ENCODE measurements around the gene CDKN2A. TPM values are rescaled to one million over a fixed set of nuclear protein-coding genes. Genes with fewer than 3 reads are reported as not detected.

The CDKN2A gene
- total and polyA plus RNA-seq, 2 donors (not counting 1 experiment from before 2014, with no cell fraction given): 6.4 to 11.7 TPM

GRCh38 chr9:22031655-22032411, 37.6 kb upstream of the CDKN2A start:
- Mint-ChIP-seq H3K27me3 (no peaks in the 10 kb centered on the region), H3K9me3 (ENCODE audit: insufficient read depth) (no peaks in the 10 kb centered on the region), H3K4me1 (peaks cover 8% of the 10 kb centered on the region), H3K27ac (no peak overlapping the region), H3K4me3 (no peak overlapping the region)
- no peaks in the 10 kb centered on the region for H3K36me3 ChIP-seq (replicated peaks in 1 of 2; ENCODE audit: control extremely low read depth in 1 of 2, control insufficient read depth in 1 of 2, extremely low read depth in 1 of 2, insufficient read depth in 2 of 2, low read length in 1 of 2)
- H3K9me3 ChIP-seq (ENCODE audit: control extremely low read depth in 1 of 3, control insufficient read depth in 2 of 3, insufficient read depth in 1 of 3, low read length in 2 of 3): no peaks in the 10 kb centered on the region
- H3K27ac ChIP-seq (ENCODE audit: low read length in 2 of 2): no peak overlapping the region
- ATAC-seq (ENCODE audit: low read depth) (no peak), DNase-seq (no peak)
- H3K4me1 ChIP-seq (ENCODE audit: control insufficient read depth in 2 of 2, insufficient read depth in 2 of 2, low read length in 2 of 2): peaks cover 3 to 6% of the 10 kb centered on the region in 2 donors
- no peaks in the 10 kb centered on the region for H3K79me2 ChIP-seq (ENCODE audit: control insufficient read depth, insufficient read depth, low read length)
- H4K20me1 ChIP-seq (ENCODE audit: control insufficient read depth, insufficient read depth, low read length, poor library complexity, severe bottlenecking): no peaks in the 10 kb centered on the region
- H3K4me2 ChIP-seq (replicated peaks; ENCODE audit: low read depth, low read length, poor library complexity, severe bottlenecking): no peak overlapping the region
- WGBS (ENCODE audit: insufficient coverage): no CpG with 5 or more reads among the region's 4 CpGs
- intact Hi-C loops (cut with micrococcal nuclease): no loop called here
- POLR2A ChIA-PET: no interaction called here
- CTCF ChIA-PET: interaction anchor here (1.0 to 4.0 kb wide), 3 partner anchors 23 to 219 kb away, joined by 4 to 18 read pairs (median 8); partner anchors contain the start of gene CDKN2B
- no peaks in the 10 kb centered on the region for H3K27me3 ChIP-seq (replicated peaks in 1 of 4; ENCODE audit: control extremely low read depth in 1 of 4, control insufficient read depth in 3 of 4, insufficient read depth in 4 of 4, low read length in 3 of 4)
- no peak overlapping the region for H3K9ac ChIP-seq (ENCODE audit: low read length)
- no peak overlapping the region for H3K4me3 ChIP-seq (ENCODE audit: control extremely low read depth in 1 of 5, extremely low read depth in 1 of 5, insufficient read depth in 1 of 5, low read depth in 2 of 5, low read length in 4 of 5)
- H2AFZ ChIP-seq (ENCODE audit: insufficient read depth, low read depth, low read length, poor library complexity, severe bottlenecking): no peak overlapping the region
- TF ChIP-seq EZH2 (IDR thresholded peaks at IDR 0.05; ENCODE audit: borderline replicate concordance, insufficient read depth, low read depth, low read length, poor library complexity, severe bottlenecking): no peak
- TF ChIP-seq CTCF (IDR thresholded peaks at IDR 0.05): no peak

- no peak overlapping the region for H3K9ac ChIP-seq (ENCODE audit: low read length)
- peak; percentile 53 for ATAC-seq (ENCODE audit: low read depth)
- H3K36me3 ChIP-seq (replicated peaks in 1 of 2; ENCODE audit: control extremely low read depth in 1 of 2, control insufficient read depth in 1 of 2, extremely low read depth in 1 of 2, insufficient read depth in 2 of 2, low read length in 1 of 2): no peaks in the 10 kb centered on the region
- no peak overlapping the region for H3K4me2 ChIP-seq (replicated peaks; ENCODE audit: low read depth, low read length, poor library complexity, severe bottlenecking)
- CTCF ChIA-PET: interaction anchor here (3.0 to 4.0 kb wide), 2 partner anchors 21 to 217 kb away, joined by 8 to 18 read pairs; partner anchors contain the start of gene CDKN2B
- H3K27ac Mint-ChIP-seq: no peak overlapping the region
- no peak overlapping the region for H3K4me3 ChIP-seq (ENCODE audit: control extremely low read depth in 1 of 5, extremely low read depth in 1 of 5, insufficient read depth in 1 of 5, low read depth in 2 of 5, low read length in 4 of 5)
- no CpG with 5 or more reads among the region's 1 CpG for WGBS (ENCODE audit: insufficient coverage)
- H3K4me3 Mint-ChIP-seq: no peak overlapping the region
- no peaks in the 10 kb centered on the region for H3K9me3 Mint-ChIP-seq (ENCODE audit: insufficient read depth)
- no peaks in the 10 kb centered on the region for H3K79me2 ChIP-seq (ENCODE audit: control insufficient read depth, insufficient read depth, low read length)
- POLR2A ChIA-PET: no interaction called here
- H3K27ac ChIP-seq (ENCODE audit: low read length in 2 of 2): no peak overlapping the region
- peaks cover 3 to 6% of the 10 kb centered on the region in 2 donors for H3K4me1 ChIP-seq (ENCODE audit: control insufficient read depth in 2 of 2, insufficient read depth in 2 of 2, low read length in 2 of 2)
- peak overlapping the region; percentile 10 for H2AFZ ChIP-seq (ENCODE audit: insufficient read depth, low read depth, low read length, poor library complexity, severe bottlenecking)
- no peaks in the 10 kb centered on the region for H3K27me3 Mint-ChIP-seq
- H3K27me3 ChIP-seq (replicated peaks in 1 of 4; ENCODE audit: control extremely low read depth in 1 of 4, control insufficient read depth in 3 of 4, insufficient read depth in 4 of 4, low read length in 3 of 4): no peaks in the 10 kb centered on the region
- peaks cover 8% of the 10 kb centered on the region for H3K4me1 Mint-ChIP-seq
- no peaks in the 10 kb centered on the region for H3K9me3 ChIP-seq (ENCODE audit: control extremely low read depth in 1 of 3, control insufficient read depth in 2 of 3, insufficient read depth in 1 of 3, low read length in 2 of 3)
- H4K20me1 ChIP-seq (ENCODE audit: control insufficient read depth, insufficient read depth, low read length, poor library complexity, severe bottlenecking): no peaks in the 10 kb centered on the region
- intact Hi-C loops (cut with micrococcal nuclease): no loop called here
- peak; percentile 52 for DNase-seq
- TF ChIP-seq CTCF (IDR thresholded peaks at IDR 0.05): no peak
- no peak for TF ChIP-seq EZH2 (IDR thresholded peaks at IDR 0.05; ENCODE audit: borderline replicate concordance, insufficient read depth, low read depth, low read length, poor library complexity, severe bottlenecking)
Observed at GRCh38 chr9:22030101-22030598, 36.0 kb upstream of the CDKN2A start.
